Measurements from ENCODE around the gene PLCL2. TPM values are rescaled to one million over a fixed set of nuclear protein-coding genes. Genes with fewer than 3 reads are reported as not detected.

PLCL2 gene
- total RNA-seq, 3 donors from 2014 or later = 15.0 to 35.0 (median 18.8) TPM

DNA sequence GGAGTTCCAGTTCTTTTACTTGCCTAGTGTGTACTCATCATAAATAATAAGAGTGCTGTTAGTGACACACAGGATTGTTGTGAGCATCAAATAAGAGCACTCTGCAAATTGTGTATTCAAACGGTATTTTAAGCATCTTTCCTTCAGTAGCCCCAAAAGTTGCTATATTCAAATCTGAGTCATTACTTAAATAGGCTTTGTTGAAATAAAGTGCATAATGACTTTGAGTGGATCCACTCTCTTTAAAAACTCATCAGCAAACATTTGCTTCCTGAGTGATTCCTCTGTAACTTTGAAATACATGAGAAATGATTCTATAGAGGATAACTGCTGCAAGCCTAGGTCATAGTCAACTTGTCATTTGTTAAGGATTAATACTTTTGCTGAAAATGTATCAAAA is 29.3 kb upstream of the PLCL2 start:
- ATAC-seq (no peak), DNase-seq (no peak)
- Histone ChIP-seq H3K9me3 (no peaks in the 10 kb centered on the region), H3K36me3 (ENCODE audit: low read depth) (no peaks in the 10 kb centered on the region), H3K4me1 (ENCODE audit: low read depth) (no peaks in the 10 kb centered on the region), H3K4me3 (no peak overlapping the region)
- intact Hi-C loops (cut with DNase I, micrococcal nuclease) = no loop called here
- TF ChIP-seq, protein P1, sequence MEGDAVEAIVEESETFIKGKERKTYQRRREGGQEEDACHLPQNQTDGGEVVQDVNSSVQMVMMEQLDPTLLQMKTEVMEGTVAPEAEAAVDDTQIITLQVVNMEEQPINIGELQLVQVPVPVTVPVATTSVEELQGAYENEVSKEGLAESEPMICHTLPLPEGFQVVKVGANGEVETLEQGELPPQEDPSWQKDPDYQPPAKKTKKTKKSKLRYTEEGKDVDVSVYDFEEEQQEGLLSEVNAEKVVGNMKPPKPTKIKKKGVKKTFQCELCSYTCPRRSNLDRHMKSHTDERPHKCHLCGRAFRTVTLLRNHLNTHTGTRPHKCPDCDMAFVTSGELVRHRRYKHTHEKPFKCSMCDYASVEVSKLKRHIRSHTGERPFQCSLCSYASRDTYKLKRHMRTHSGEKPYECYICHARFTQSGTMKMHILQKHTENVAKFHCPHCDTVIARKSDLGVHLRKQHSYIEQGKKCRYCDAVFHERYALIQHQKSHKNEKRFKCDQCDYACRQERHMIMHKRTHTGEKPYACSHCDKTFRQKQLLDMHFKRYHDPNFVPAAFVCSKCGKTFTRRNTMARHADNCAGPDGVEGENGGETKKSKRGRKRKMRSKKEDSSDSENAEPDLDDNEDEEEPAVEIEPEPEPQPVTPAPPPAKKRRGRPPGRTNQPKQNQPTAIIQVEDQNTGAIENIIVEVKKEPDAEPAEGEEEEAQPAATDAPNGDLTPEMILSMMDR (IDR thresholded peaks at IDR 0.05) = no peak

DNA sequence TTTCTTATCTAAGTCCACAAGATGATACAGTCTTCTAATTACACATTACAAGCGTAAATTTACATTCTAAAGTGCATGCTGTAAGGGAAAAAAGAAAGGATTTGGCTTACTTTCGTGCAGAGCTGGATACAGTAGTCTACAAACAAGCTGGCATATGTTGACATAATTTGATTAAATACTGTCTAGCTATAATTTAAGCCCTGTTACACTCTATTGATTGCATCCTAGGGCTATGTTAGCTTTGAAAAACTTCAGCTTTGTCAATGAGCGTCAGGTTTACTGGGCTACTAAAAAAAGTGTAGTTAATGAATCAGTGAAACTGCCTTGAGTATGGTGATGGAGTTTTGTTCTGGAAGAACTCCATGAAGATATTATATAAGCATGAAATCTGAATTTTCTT is 24.5 kb upstream of the PLCL2 start:
- TF ChIP-seq, protein P1 (IDR thresholded peaks at IDR 0.05) = no peak
- DNase-seq (no peak), ATAC-seq (no peak)
- Histone ChIP-seq H3K36me3 (ENCODE audit: low read depth) (no peaks in the 10 kb centered on the region), H3K4me1 (ENCODE audit: low read depth) (no peaks in the 10 kb centered on the region), H3K4me3 (no peak overlapping the region), H3K9me3 (no peaks in the 10 kb centered on the region)
- intact Hi-C loops (cut with DNase I, micrococcal nuclease) = no loop called here

DNA sequence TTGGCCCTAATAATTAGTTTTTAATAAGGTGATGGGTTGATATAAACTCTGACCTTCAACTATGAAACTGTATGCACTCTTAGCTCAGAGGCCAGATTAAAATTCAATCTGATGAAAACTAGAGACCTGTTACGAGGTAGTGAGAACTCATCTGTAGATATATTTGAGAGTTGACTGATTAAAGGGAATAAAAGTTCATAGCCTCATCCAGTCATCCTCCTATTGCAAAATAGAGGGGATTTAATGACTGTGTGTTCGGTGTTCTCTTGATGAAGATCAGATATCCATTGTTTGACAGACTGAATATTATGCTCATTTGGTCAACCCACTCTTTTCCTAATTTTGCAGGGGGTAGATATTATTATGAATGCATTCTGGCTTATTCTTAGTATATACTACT is 23.3 kb upstream of the PLCL2 start:
- ATAC-seq (no peak), DNase-seq (no peak)
- Histone ChIP-seq H3K9me3 (no peaks in the 10 kb centered on the region), H3K4me3 (no peak overlapping the region), H3K36me3 (ENCODE audit: low read depth) (no peaks in the 10 kb centered on the region), H3K4me1 (ENCODE audit: low read depth) (no peaks in the 10 kb centered on the region)
- TF ChIP-seq, protein P1 (IDR thresholded peaks at IDR 0.05) = no peak
- intact Hi-C loops (cut with DNase I, micrococcal nuclease) = no loop called here

DNA sequence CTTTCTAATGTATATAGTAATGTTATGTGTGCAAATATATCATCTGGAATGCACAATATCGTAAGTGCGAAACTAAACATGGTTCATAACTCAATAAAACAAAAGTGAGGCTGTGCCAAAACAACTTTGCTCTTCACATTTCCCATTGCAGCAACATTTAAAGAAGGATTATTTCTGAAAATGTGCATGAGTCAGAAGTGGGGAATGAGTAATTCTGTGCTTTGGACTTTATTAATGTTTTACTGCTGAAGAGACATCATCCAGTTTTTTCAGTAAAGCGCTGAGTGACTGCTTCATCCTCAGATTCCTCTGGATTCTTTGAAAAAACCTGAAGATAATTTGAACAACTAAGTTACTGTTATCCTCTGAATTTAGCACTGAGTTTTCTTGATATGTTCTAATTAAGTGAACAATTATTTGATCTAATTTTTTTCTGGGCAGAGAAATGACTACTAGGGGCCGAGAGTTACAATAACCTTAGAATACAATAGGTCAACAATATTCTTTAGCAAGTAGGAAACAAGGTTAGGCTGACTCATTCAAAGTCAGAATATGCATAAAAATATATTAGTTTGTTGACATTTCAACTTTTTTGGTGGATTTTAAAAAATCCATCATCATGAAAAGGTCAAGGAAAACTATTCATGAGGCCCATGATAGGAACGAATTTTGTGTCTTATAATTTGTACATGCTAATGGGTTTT is 20.0 kb upstream of the PLCL2 start:
- Histone ChIP-seq H3K4me3 (no peak overlapping the region), H3K9me3 (no peaks in the 10 kb centered on the region), H3K4me1 (ENCODE audit: low read depth) (no peaks in the 10 kb centered on the region), H3K36me3 (ENCODE audit: low read depth) (no peaks in the 10 kb centered on the region)
- intact Hi-C loops (cut with DNase I, micrococcal nuclease) = no loop called here
- DNase-seq (no peak), ATAC-seq (no peak)
- TF ChIP-seq, protein P1 (IDR thresholded peaks at IDR 0.05) = no peak

DNA sequence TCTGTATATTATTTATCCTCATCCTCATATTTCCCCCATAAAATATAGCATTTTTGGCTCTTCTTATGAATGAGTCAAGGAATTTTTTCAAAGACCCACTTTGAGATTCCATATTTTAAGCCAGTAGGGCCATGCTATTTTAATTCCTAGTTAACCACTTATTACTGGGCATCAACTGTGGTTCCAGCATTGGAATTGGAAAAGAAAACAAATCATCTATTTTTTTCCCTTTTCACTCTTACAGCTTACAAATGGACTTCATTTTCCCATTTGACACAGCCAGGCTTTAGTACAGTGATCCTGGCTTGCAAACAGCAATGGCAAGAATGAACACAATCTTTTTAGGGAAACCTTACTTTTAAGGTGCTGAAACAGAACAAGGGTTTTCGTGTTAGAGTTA is 19.4 kb upstream of the PLCL2 start:
- ATAC-seq (no peak), DNase-seq (no peak)
- Histone ChIP-seq H3K4me1 (ENCODE audit: low read depth) (no peaks in the 10 kb centered on the region), H3K9me3 (no peaks in the 10 kb centered on the region), H3K36me3 (ENCODE audit: low read depth) (no peaks in the 10 kb centered on the region), H3K4me3 (no peak overlapping the region)
- intact Hi-C loops (cut with DNase I, micrococcal nuclease) = no loop called here
- TF ChIP-seq, protein P1 (IDR thresholded peaks at IDR 0.05) = no peak

DNA sequence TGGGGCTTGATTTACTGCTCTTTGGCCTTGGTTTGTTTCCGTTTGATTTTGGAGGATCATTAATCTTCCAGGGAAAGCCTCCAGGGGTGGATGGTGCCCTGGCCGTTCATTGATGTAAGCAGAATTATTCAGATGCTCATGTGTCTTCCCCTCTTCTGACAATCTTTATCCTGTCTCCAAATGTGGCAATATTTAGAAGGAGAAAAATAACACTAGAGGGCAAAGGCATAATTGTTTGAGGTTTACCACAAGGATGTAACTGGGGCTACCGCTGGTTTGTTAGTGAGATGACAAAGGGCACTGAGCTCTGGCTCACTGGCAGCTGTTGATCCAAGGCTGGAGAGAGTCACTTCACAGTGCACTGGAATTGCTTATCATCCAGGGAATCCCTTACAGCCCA is 18.2 kb upstream of the PLCL2 start:
- TF ChIP-seq, protein P1 (IDR thresholded peaks at IDR 0.05) = no peak
- DNase-seq (no peak), ATAC-seq (no peak)
- no peaks in the 10 kb centered on the region for H3K9me3 ChIP-seq
- no peak overlapping the region for H3K4me3 ChIP-seq
- H3K4me1 ChIP-seq (ENCODE audit: low read depth) = no peaks in the 10 kb centered on the region
- intact Hi-C loops (cut with DNase I, micrococcal nuclease) = no loop called here
- no peaks in the 10 kb centered on the region for H3K36me3 ChIP-seq (ENCODE audit: low read depth)

Data from mucosa of descending colon (tissue), 3 donors.